HCT116 (cell line): ENCODE results near the gene DCN. TPM values are rescaled to one million over a fixed set of nuclear protein-coding genes. Genes with fewer than 3 reads are reported as not detected.

Experiments
- ATAC-seq: fragments of 200-7000 bp; cut with Tn5 transposase; 2 replicates; pipeline ENCODE4 v1.9.1; 2020; ENCODE audit warnings: mild to moderate bottlenecking, moderate library complexity
- BruUV-seq: library from RNA; stranded (reverse); fragments of 400-500 nt; replicated peaks from 2 replicates; lab custom pipeline; 2021; lab: Mats Ljungman, UMichigan
- CTCF ChIA-PET: fragments of 300-600 bp; sonication (Branson Sonifier 250); formaldehyde crosslinking; loops from one replicate; lab custom pipeline; 2021; ENCODE audit warnings: antibody characterized with exemption; lab: Charles Lee
- POLR2A ChIA-PET: fragments of 300-600, 350-600 bp; sonication (Branson Sonifier 250); formaldehyde crosslinking; loops from one replicate; lab custom pipeline; 2021; ENCODE audit warnings: antibody characterized with exemption; lab: Charles Lee
- RAD21 ChIA-PET, 2 experiments: fragments of 300-600 bp; sonication (Branson Sonifier 250); formaldehyde crosslinking; loops; one replicate each; lab custom pipeline; 2023; ENCODE audit warnings: low total read pairs in 2 of 2; ENCODE audit not compliant: uncharacterized antibody in 2 of 2, unreplicated experiment in 2 of 2, low non-redundant PET in 1 of 2; lab: Charles Lee
- DNase-seq: peaks from one replicate; pipeline ENCODE4 v3.0.0-alpha.2; 2010; ENCODE audit warnings: low read depth, low spot score
- H2AFZ ChIP-seq: fragments of 200-600 bp; shearing (Covaris generic), sonication (generic); 2 replicates; pipeline ENCODE4 v1.6.1; 2017; ENCODE audit warnings: low read depth, mixed run types, mixed read lengths, antibody characterized with exemption, low read length; ENCODE audit not compliant: poor library complexity, severe bottlenecking
- H3K27ac ChIP-seq: 2 replicates; pipeline ENCODE4 v1.5.1; 2012; ENCODE audit warnings: low read depth, low read length
- H3K27me3 ChIP-seq: fragments of 200-600 bp; sonication (generic); 2 replicates; pipeline ENCODE4 v1.6.1; 2016; ENCODE audit warnings: mixed run types, low read length, mixed read lengths; ENCODE audit not compliant: insufficient read depth
- H3K36me3 ChIP-seq, 2 experiments: fragments of 200-500 bp in 1 of 2; fragments of 200-600 bp in 1 of 2; sonication (Bioruptor generic) in 1 of 2; sonication (generic) in 1 of 2; 2 replicates each; pipeline versions ENCODE4 v1.5.1 to v1.6.1; 2014 to 2016; ENCODE audit warnings: low read length in 2 of 2, inconsistent platforms in 1 of 2, mixed read lengths in 1 of 2, mixed run types in 1 of 2; ENCODE audit not compliant: insufficient read depth in 2 of 2, control insufficient read depth in 1 of 2
- H3K4me1 ChIP-seq, 2 experiments: fragments of 200-600 bp in 1 of 2; sonication (generic) in 1 of 2; 2 replicates each; pipeline versions ENCODE4 v1.5.1 to v1.6.1; 2012 to 2017; ENCODE audit warnings: low read length in 2 of 2, inconsistent platforms in 1 of 2, mild to moderate bottlenecking in 1 of 2, mixed read lengths in 1 of 2, mixed run types in 1 of 2, moderate library complexity in 1 of 2; ENCODE audit not compliant: insufficient read depth in 2 of 2, control insufficient read depth in 1 of 2
- H3K4me2 ChIP-seq: fragments of 200-600 bp; sonication (generic); 2 replicates; pipeline ENCODE4 v1.6.1; 2017; ENCODE audit warnings: mixed run types, low read length, mixed read lengths
- H3K4me3 ChIP-seq, 2 experiments: fragments of 200-600 bp in 1 of 2; sonication (generic) in 1 of 2; replicated peaks in 1 of 2; 2 replicates each; pipeline ENCODE4 v1.5.1; 2011 to 2016; ENCODE audit warnings: low read length in 2 of 2, control low read depth in 1 of 2, low read depth in 1 of 2, mild to moderate bottlenecking in 1 of 2, mixed read lengths in 1 of 2, mixed run types in 1 of 2
- H3K79me2 ChIP-seq: fragments of 200-600 bp; sonication (generic); 2 replicates; pipeline ENCODE4 v1.6.1; 2017; ENCODE audit warnings: mild to moderate bottlenecking, mixed run types, low read length, moderate library complexity, mixed read lengths; ENCODE audit not compliant: insufficient read depth
- H3K9ac ChIP-seq: fragments of 200-600 bp; sonication (generic); 2 replicates; pipeline ENCODE4 v1.6.1; 2016; ENCODE audit warnings: low read length, mixed read lengths
- H3K9me2 ChIP-seq: fragments of 200-600 bp; sonication (generic), shearing (Covaris generic); 2 replicates; pipeline ENCODE4 v1.6.1; 2017; ENCODE audit warnings: mixed run types, mild to moderate bottlenecking, moderate library complexity; ENCODE audit not compliant: insufficient read depth
- H3K9me3 ChIP-seq, 2 experiments: fragments of 200-500 bp in 1 of 2; fragments of 200-600 bp in 1 of 2; sonication (Bioruptor generic) in 1 of 2; sonication (generic) in 1 of 2; 2 replicates each; pipeline ENCODE4 v1.6.1; 2014 to 2017; ENCODE audit warnings: low read length in 2 of 2, mixed read lengths in 2 of 2, inconsistent platforms in 1 of 2, low read depth in 1 of 2, mild to moderate bottlenecking in 1 of 2, mixed run types in 1 of 2, moderate library complexity in 1 of 2; ENCODE audit not compliant: control insufficient read depth in 1 of 2, insufficient read depth in 1 of 2
- H4K20me1 ChIP-seq: fragments of 200-600 bp; sonication (generic), shearing (Covaris generic); 2 replicates; pipeline ENCODE4 v1.6.1; 2017; ENCODE audit warnings: mixed run types, mild to moderate bottlenecking, moderate library complexity; ENCODE audit not compliant: insufficient read depth
- CBX3 ChIP-seq: IDR thresholded peaks from 2 replicates; pipeline ENCODE4 v1.6.1; 2012; ENCODE audit warnings: low read depth
- EGR1 ChIP-seq: IDR thresholded peaks from 2 replicates; pipeline ENCODE4 v1.6.1; 2012; ENCODE audit warnings: low read depth
- EZH2 ChIP-seq: fragments of 200-600 bp; sonication (generic); IDR thresholded peaks from 2 replicates; pipeline ENCODE4 v1.6.1; 2017; ENCODE audit warnings: antibody characterized with exemption, mixed run types
- FOSL1 ChIP-seq: IDR thresholded peaks from 2 replicates; pipeline ENCODE4 v1.6.1; 2012; ENCODE audit warnings: low read depth
- RAD21 ChIP-seq: IDR thresholded peaks from 2 replicates; pipeline ENCODE4 v1.6.1; 2012; ENCODE audit warnings: low read depth, mild to moderate bottlenecking
- REST ChIP-seq: IDR thresholded peaks from 2 replicates; pipeline ENCODE4 v1.6.1; 2012; ENCODE audit warnings: low read depth
- SP1 ChIP-seq: IDR thresholded peaks from 2 replicates; pipeline ENCODE4 v1.6.1; 2012; ENCODE audit warnings: low read depth
- ZFX ChIP-seq: fragments of 450-650 bp; IDR thresholded peaks from 2 replicates; pipeline ENCODE4 v1.6.1; 2017
- ZNF274 ChIP-seq: fragments of 200-500 bp; sonication (Bioruptor generic); IDR thresholded peaks from 2 replicates; pipeline ENCODE4 v1.6.1; 2014; ENCODE audit warnings: mild to moderate bottlenecking, low read depth, low read length, inconsistent platforms
- intact Hi-C: fragments of 100-400 bp; cut with micrococcal nuclease; formaldehyde crosslinking; loops from 2 replicates; pipeline ENCODE4 v1.10.0; 2022
- total RNA-seq: library from RNA; stranded (reverse); gene quantifications from one replicate; pipeline ENCODE4 v1.2.1, GENCODE V29; 2021; ENCODE audit not compliant: unreplicated experiment

DCN gene
- total RNA-seq, 1 experiment from 2014 or later, result 3.6 TPM

- TF ChIP-seq RAD21 (no peak), EZH2 (no peak), REST (no peak)
- no peak for DNase-seq
- no peaks in the 10 kb centered on the region for H3K27me3 ChIP-seq
- H3K4me2 ChIP-seq, result no peak overlapping the region
- H3K9me3 ChIP-seq, result no peaks in the 10 kb centered on the region
- no peaks in the 10 kb centered on the region for H3K4me1 ChIP-seq
- no peak overlapping the region for H3K9ac ChIP-seq
- no peaks in the 10 kb centered on the region for H3K36me3 ChIP-seq
- H4K20me1 ChIP-seq, result no peaks in the 10 kb centered on the region
- no peak overlapping the region for H3K27ac ChIP-seq
- ChIA-PET POLR2A (no interaction called here), RAD21 (no interaction called here), CTCF (no interaction called here)
- no TSS peak for BruUV-seq
- ATAC-seq, result no peak
- H3K9me2 ChIP-seq, result no peaks in the 10 kb centered on the region
- H3K4me3 ChIP-seq, result no peak overlapping the region
- H3K79me2 ChIP-seq, result no peaks in the 10 kb centered on the region
- intact Hi-C loops, result no loop called here
- no peak overlapping the region for H2AFZ ChIP-seq
Measured at GRCh38 chr12:91203610-91204009, 21.0 kb upstream of the DCN start.

- DNase-seq (no peak), ATAC-seq (no peak)
- Histone ChIP-seq H3K4me1 (no peaks in the 10 kb centered on the region), H3K9me2 (no peaks in the 10 kb centered on the region), H4K20me1 (no peaks in the 10 kb centered on the region), H3K4me3 (no peak overlapping the region), H3K27ac (no peak overlapping the region), H3K9me3 (no peaks in the 10 kb centered on the region), H3K4me2 (no peak overlapping the region), H2AFZ (no peak overlapping the region), H3K36me3 (no peaks in the 10 kb centered on the region), H3K79me2 (no peaks in the 10 kb centered on the region), H3K9ac (no peak overlapping the region), H3K27me3 (no peaks in the 10 kb centered on the region)
- intact Hi-C loops, result no loop called here
- ChIA-PET RAD21 (no interaction called here), POLR2A (no interaction called here), CTCF (no interaction called here)
- no peak for TF ChIP-seq ZFX
- TF ChIP-seq FOSL1, result no peak
- TF ChIP-seq CBX3, result no peak
- TF ChIP-seq ZNF274, result no peak
- TF ChIP-seq EGR1, result no peak
- no peak for TF ChIP-seq SP1
- BruUV-seq, result no TSS peak
Measured at GRCh38 chr12:91202390-91202789, 19.8 kb upstream of the DCN start.
